Urothelium cell line (cell line): Measurements from ENCODE around the gene ICAM4.
"Not testable (repeated sequence)": the region's sequence is repeated elsewhere in the genome, so short reads cannot be mapped to it uniquely, and the experiment has no call there.

ENCODE experiments used
- DNase-seq: peaks from one replicate; pipeline ENCODE4 v3.0.0; 2011; ENCODE audit warnings: low spot score, mixed read lengths
- FAIRE-seq: peaks from 2 replicates; lab custom pipeline; 2011; peaks lifted over from hg19 to GRCh38; lab: Jason Lieb, UNC

Gene ICAM4

GRCh38 chr19:10336725-10337124 lies 50.0 kb downstream of the ICAM4 start:
- DNase-seq, FAIRE-seq: not testable (repeated sequence)
